Suppressor macrophage (primary cell): Measurements from ENCODE around the gene CCDC86.
A peak's percentile ranks its signal among the peaks of the same experiment; 100 is the strongest.

Source experiments
- DNase-seq, 4 experiments: peaks; one replicate each; pipeline ENCODE4 v3.0.0-alpha.2; 2020 to 2022

CCDC86 gene

GRCh38 chr11:60868682-60869450, 27.0 kb downstream of the CCDC86 start:
- DNase-seq: no peak

GRCh38 chr11:60869451-60869825, 27.5 kb downstream of the CCDC86 start:
- no peak for DNase-seq

- DNase-seq: no peak
These were observed 28.4 kb downstream of the CCDC86 start for GRCh38 chr11:60870276-60870675.

GRCh38 chr11:60870733-60871377, 28.9 kb downstream of the CCDC86 start:
- DNase-seq: no peak

GRCh38 chr11:60871378-60872061, 29.6 kb downstream of the CCDC86 start:
- DNase-seq: no peak

GRCh38 chr11:60872124-60872960, 30.4 kb downstream of the CCDC86 start:
- peak; percentile 25 to 55 (median 44) for DNase-seq

GRCh38 chr11:60872961-60873524, 31.1 kb downstream of the CCDC86 start:
- DNase-seq: peak; percentile 23 to 62 (median 52)

- no peak for DNase-seq
These were observed 31.6 kb downstream of the CCDC86 start for GRCh38 chr11:60873533-60873932.

GRCh38 chr11:60874421-60875365, 32.8 kb downstream of the CCDC86 start:
- no peak for DNase-seq

GRCh38 chr11:60875366-60876167, 33.7 kb downstream of the CCDC86 start:
- no peak for DNase-seq

GRCh38 chr11:60876168-60876485, 34.2 kb downstream of the CCDC86 start:
- no peak for DNase-seq

GRCh38 chr11:60878245-60879101, 36.6 kb downstream of the CCDC86 start:
- no peak for DNase-seq

GRCh38 chr11:60879104-60879503, 37.2 kb downstream of the CCDC86 start:
- DNase-seq: no peak

GRCh38 chr11:60879971-60880588, 38.2 kb downstream of the CCDC86 start:
- no peak for DNase-seq

GRCh38 chr11:60880643-60881282, 38.9 kb downstream of the CCDC86 start:
- DNase-seq: no peak

GRCh38 chr11:60887556-60887955, 45.6 kb downstream of the CCDC86 start:
- DNase-seq: peak; percentile 47 to 71 (median 60)

- DNase-seq: no peak
These were observed 48.0 kb downstream of the CCDC86 start for GRCh38 chr11:60889869-60890311.

GRCh38 chr11:60890696-60891095, 48.8 kb downstream of the CCDC86 start:
- DNase-seq: no peak
